ENCODE results near the gene SKI.
A peak's percentile ranks its signal among the peaks of the same experiment; 100 is the strongest.

Gene SKI

DNA sequence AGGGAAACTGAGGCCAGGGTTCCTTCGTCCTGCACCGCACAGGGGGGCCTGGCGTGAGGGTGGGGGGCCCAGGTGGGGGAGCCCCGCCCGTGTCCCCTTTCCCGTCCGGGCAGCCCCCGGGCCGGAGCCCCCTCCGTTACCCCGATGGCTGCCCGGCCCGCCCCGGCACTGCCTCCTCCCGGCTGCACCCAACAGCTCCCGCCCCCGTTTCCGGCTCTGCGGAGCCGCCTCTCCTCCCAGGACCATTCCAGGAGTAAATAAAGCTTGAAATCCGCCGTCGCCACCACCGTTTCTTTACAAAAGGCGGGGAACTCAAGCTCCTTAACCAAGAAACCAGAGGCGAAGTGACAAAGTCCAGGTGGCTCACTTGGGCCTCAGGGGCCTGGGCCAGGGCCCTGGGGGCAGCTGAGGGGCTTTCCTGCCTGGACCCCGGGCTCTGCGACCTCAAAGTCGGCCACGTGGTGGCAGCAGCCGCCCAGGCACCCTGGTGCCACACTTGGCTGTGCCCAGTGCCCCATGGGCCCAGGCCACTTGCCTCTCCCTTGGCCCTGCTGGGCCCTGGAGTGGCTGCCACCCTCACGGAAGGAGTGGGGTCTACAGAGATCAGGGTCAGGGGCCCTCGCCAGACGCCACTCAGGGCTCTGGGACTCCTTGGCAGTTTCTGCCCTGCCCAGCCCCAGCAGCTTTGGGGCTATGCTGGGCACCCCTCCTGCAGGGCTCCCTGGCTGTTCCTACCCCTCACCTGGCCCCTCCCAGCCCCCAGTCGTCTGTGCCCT is 33.0 kb upstream of the SKI start:
- peak; percentile 87 to 94 (median 92) for DNase-seq

DNA sequence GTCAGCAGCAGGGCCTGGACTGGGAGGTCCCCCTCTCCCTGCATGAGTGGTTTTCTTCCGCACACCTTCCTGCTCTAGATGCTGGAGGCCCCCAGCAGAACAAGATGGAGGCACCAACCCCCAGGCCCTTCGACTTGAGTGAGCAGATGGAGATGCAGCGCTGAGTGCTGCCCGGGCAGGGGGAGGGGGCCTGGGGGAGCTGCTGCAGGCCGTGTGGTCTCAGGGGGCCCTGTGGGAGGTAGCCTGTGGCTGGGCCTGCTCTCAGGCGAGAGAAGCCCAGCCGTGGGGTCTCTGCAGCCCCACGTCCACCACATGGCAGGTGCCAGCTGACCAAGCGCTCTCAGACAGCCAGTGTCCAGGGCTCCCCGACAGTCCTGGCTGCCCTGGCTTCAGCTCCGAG is 32.3 kb upstream of the SKI start:
- DNase-seq: no peak

DNA sequence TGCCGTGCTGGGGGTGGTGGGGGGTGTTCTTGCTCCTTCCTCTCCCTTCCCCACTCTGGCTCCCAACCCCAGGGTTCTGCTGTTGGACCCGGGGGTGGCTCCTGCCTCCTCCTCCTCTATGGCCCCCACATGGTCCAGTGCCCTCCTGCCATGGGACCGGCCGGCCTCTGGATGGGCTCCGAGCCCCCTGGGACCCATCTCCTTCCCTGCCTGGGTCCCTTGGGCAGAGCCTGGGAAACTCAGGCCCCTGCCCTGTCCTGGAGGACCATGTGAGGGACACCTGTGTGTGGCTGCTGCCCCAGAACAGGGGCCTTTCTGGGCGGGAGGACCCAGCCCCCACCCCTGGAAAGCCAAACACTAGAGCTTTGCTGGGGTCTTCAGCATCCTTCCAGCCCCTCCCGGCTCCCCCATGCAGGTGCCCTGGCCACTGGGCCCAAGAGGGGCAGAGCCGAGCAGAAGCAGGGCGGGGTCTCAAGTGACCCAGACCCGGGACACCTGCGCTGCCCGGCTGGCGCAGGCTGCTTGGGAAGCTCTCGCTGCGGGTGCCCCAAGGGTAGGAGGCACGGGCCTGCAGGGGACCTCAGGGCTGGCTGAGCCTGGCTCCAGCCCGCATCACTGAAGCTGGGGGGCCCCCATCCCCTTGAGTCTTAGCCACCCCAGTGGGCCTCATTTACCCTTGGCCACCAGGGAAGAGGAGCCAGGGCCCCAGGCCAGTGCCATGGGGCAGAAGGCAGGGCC is 31.0 kb upstream of the SKI start:
- no peak for DNase-seq

DNA sequence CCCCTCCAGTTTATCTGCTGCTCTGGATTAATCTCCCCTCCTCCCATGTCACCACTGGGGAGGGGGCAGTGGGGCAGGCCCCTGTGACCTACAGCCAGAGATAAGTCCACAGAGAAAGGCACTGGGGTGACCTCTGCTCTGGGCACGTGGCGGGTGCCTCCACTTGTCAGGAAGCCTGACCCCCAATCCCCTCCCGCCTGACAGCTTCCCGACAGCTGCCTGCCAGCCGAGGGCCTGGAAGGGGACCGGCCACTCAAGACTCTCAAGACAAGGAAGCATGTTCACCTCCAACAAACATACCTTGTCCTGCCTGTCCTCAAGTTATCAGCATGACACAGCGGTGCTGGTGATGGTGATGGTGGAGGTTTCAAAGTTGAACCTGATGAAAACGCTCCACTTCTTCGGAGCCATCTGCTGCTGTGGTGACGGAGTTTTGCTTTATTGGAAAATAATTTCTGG is 30.4 kb upstream of the SKI start:
- DNase-seq: no peak

DNA sequence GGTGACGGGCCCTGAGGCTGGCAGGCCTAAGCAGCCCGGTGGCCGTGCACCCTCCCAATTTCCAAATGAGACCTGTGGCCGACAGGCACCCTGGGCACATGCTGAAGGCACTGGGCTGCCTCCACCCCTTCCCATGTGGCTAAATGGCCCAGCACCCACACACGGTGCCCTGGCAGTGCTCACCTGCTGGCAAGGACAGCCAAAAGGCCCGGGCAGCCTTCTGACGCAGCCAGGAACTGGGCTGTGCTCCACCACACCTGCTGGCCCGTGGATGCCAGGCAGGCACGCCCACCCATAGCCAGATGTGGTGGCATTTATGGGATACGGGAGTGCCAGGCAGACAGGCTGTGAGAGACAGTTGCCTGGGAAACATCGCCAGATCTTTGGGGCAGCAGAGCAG is 29.5 kb upstream of the SKI start:
- DNase-seq: no peak

DNA sequence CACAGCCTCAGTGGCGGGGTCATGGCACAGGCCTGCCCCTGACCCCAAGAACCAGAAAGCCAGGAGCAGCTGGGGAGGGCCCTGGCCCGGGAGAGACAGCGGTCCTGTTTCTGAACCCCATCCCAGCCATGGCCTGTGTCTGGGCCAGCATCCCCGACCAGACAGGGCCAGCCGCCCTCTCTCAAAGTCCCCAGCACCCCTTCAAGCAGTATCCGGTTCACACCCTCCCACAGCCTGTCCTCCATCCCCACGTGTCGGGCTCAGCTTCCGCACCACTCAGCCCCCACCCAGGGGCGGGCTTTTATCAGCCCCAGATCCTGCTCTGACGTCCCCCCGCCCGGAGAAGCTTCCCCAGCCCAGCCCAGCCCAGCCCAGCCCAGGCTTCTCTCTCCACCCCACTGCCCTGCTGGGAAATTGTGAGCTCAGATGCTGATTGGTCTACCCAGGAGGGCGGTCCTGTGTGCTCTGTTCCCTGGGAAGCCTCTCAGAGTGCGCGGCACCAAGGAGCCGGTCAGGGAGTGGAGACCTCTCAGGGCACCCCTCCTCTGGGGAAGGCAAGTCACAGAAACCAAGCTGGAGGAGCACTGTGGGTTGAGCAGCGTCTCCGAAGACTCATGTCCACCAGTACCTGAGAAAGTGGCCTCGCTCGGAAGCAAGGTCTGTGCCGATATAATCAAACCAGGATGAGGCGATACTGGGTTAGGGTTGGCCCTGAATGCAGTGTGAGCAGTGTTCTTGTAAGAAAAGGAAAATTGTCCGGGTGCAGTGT is 28.9 kb upstream of the SKI start:
- peak; percentile 87 to 91 (median 88) for DNase-seq

DNA sequence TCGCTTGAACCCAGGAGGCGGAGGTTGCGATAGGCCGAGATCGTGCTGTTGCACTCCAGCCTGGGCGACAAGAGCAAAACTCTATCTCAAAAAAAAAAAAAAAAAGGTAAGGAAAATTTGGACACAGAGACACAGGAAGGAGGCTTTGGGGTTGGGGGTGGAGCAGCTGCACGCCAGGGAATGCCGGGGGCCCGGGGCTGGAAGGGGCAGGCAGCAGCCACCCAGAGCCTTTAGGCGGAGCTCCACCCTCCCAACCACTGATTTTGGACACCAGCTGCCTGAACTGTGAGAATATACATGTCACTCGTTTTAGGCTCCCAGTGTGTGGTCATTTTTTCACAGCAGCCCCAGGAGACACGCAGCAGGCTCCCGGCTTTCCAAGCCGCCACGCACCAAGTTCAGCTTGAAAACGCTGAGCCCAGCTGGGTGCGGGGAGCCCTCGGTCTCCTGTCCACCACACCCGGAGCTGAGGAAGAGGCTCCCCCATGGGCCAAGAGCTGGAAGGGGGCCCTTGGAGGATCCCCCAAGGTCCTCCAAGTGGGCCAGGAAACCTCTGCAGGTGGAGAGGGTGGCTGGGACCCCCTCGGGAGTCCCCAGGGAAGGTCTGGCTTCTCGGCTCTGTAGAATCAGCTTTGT is 27.7 kb upstream of the SKI start:
- DNase-seq: no peak

DNA sequence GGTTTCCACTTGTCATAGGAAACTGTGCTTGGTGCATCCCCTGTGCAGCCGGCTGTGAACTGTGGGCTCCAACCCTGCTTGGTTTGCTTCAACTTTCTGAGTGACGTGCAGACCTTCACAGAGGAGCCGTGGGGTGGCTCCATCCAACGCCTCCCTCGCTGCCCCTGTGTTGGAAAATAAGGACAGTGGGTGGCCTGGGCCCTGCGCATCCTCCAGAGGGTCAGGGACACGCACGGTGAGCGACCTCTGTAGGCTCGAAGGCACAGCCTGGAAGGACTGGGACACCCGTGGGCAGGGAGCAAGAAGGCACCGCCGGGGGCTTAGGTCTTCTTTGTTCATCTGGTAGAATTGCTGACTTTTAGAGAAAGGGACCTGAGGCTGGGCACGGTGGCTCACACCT is 27.1 kb upstream of the SKI start:
- DNase-seq: no peak

DNA sequence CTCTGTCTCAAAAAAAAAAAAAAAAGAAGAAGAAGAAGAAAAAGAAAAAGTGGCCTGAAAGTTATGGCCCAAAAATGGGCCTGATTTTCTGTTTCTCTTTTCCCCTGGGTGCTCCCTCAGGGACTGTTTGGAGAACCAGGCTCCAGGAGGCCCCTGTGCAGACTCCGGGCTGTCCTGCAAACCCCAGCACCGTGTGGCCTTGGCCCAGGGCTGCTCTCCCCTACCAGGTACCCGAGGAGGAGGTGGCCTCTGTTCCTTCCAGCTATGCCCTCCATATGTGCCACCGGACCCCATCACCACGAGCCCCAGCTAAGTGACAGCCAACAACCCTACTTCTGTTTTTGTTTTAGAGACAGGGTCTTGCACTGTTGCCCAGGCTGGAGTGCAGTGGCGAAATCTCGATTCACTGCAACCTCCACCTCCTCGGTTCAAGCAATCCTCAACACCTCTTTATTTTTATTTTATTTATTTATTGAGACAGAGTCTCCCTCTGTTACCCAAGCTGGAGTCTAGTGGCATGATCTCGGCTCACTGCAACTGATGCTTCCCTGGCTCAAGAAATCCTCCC is 26.0 kb upstream of the SKI start:
- no peak for DNase-seq

DNA sequence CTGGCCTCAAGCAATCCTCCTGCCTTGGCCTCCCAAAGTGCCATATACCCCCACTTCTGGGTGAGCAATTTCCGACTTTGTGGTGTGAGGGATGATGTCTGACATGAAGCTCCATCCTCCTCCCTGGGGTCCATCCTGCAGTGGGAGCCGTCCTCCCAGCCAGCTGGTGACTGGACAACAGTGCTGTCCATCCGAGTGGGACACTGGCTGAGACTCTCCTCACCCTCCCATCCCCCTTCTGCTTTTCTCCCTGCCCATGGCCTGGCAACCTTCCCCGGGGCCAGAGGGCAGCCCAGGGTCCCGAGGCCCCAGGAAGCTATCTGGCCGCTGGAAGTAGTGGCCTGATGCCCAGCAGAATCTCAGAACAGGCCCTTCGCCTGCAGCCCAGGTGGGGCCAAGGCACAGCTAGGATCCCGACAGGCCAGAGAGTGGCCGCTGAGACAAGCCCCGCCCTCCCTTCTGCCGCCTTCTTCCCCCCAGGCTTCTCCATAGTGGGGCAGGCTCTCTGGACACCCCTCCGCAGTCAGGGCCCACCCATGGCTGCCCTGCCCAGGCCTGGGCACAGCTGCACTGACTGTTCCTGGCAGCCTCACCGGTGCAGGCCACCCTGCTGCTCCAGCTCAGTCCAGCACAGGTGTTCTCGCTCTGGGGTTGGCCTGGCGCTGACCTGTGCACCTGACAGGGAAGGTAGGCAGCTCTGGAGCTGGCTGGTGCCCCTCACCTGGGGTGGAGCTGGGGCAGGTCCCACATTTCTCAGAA is 25.1 kb upstream of the SKI start:
- no peak for DNase-seq

DNA sequence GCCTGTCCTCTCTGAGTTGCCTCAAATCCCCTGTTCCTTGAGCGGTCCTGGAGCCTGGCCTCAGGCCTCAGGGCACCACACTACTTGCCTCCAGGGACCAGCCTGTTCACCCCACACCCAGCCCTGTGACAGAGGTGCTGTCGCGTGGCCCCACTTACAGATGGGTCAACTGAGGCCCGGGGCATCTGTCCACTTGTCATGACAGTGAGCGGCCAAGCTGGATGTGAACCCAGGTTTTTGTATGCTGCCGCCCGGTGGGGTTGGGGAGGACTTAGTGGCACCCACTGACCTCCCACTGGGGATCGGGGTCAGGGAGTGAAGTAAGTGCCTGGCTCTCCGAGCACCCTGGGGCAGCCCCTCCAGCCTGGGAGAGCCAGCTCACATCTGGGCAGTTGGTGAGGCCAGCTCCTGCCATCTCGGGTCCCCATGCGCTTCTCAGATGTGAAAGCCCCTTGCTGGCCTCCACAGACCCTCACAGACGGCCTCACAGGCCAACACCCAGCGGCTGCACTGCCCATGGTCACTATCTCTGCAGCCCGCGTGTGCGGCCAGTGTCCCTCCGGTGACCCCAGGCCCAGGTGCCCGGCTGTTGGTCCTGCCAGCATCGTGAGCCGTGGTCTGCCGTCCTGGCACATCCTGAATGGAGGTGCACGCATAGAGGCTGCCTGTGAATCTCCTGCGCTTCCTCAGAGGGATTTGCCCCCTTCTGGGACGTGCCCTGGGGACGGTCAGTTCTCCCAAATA is 24.3 kb upstream of the SKI start:
- DNase-seq: no peak

DNA sequence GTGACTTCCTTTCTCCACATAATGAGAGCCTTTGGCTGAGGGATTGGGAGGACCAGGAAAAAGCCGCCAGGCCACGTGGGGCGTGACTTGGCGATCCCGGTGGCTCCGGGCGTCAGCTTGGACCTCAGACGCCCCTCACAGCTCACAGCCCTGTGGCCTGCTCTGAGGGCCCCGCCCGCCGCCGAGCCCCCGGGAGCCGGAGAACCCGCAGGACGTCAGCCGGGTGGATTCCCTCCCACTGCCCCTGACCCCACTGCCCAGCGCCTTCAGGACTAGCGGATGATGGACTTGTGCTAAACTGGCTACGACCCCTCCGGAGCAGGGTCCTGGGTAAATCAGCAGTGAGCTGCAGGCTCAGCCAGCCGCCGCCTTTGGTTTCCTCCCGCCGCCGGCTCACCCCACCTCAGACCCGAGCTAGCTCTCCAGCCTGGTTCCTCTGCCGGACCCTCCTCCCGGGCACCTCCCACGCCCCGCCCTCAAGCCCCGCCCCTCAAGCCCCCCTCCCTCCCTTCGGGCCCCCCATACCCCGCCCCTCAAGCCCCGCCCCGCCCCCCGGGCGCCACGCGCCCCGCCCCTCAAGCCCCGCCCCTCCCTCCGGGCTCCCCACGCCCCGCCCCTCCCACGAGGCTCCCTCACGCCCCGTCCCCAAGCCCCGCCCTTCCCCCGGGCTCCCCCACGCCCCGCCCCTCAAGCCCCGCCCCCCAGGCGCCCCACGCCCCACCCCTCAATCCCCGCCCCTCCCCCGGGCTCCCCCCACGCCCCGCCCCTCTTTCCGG is 23.5 kb upstream of the SKI start:
- DNase-seq: peak in 1 of 3 donors; percentile 98

DNA sequence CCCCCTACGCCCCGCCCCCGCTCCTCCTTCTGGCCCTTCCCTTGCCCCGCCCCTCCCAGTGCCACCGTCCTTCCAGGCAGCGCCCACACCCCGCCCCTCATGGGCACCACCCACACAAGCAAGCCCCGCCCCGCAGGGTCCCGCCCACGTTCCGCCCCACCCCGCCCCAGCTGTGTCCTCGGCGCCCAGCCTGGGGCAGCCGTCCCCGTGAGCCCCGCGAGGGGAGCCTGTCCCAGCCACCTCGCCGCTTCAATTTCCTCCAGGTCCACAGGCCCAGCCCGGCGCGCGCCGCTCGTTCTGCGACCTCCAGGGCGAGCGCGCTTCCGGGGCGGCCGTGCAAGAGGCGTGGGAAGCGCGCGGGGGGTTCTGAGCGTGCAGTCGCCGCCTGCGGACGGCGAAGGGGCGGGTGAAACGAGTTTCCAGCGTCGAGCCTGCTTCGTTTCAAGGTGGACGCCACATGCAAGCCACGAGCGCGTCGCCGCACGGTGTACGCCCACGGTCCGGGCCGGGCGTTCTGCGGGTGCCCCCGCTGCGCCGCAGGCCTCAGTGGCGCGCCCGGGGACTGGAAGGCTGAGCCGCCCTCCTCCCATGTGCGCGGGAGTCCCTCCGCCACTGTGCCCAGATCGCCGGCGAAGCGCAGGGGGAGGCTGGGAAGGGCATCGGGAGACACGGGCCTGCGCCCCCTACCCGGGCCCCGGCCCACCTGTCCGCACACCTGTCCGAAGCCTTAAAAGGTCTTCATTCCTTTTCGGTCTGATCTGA is 22.7 kb upstream of the SKI start:
- peak in 2 of 3 donors; percentile 88 to 95 for DNase-seq

DNA sequence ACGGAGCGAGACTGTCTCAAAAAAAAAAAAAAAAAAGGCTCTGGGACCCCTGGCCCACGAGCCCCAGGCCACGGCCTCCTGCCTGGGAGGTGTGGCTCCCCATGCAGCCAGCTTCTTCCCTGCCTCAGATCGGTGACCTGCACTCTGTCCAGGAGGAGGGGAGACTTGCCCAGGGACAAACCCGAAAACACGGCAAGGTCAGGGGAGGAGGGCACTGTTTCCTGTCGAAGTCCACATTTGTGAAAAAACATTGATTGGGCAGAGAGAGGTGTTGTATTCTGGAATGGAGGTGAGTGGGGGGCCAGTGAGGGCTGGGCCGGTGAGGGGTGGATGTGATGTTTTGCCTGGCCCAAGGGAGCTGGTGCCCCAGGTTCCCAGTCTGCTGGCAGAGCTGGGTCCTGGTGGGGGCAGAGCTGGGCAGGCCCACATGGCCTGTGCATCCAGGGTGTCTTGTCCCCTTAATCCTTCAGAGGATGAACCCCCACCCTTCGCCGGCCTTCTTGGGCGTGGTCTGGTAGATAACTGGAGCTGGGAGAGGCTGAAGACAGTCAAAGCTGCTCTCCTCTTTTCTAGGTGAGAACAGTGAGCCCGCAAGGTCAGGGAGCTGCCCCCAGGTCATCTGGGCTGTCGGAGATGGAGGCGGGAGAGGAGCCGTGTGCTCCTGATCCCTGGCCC is 21.2 kb upstream of the SKI start:
- no peak for DNase-seq

DNA sequence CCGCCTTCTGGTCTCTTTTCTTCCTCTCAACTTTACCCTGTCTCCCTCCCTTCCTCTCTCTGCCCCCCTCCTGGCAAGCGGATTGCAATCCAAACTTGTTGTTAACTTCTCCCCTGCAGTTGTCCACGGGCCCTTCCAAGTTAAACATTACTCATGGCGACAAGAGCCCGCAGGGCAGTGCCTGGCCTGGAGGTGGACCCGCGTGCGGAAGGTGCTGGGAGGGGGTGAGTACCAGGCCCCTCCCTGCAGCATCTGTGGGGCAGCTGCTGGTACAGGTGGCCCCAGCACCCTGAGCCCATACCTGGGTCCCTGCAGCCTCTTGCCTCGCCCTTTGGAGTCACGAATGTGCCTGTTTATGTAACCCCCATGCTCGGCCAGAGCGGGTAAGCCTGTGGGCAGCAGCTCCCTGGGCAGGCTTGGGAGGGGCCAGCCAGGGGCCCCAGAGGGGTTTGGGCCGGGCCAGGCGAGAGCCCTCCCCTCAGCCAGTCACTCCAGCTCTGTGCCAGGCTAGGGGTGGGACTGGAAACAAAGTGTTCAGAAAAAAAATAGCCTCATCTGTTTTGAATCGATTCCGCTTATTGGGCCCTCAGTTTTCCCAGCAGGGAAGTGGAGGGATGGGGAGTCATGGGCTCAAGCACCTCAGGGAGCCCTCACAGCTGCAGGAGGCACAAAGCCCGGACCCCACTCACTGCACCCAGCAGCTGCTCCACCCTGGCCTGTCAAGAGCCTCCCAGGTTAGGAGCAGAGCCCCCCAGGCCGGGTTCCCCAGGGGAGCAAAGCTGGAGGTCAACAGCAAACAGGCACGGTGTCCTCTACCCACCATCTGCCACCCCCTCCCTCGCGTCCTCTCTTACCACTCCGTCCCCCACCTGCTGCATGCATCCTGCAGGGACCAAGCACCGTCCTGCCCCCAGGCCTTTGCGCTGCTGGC is 19.5 kb upstream of the SKI start:
- no peak for DNase-seq

DNA sequence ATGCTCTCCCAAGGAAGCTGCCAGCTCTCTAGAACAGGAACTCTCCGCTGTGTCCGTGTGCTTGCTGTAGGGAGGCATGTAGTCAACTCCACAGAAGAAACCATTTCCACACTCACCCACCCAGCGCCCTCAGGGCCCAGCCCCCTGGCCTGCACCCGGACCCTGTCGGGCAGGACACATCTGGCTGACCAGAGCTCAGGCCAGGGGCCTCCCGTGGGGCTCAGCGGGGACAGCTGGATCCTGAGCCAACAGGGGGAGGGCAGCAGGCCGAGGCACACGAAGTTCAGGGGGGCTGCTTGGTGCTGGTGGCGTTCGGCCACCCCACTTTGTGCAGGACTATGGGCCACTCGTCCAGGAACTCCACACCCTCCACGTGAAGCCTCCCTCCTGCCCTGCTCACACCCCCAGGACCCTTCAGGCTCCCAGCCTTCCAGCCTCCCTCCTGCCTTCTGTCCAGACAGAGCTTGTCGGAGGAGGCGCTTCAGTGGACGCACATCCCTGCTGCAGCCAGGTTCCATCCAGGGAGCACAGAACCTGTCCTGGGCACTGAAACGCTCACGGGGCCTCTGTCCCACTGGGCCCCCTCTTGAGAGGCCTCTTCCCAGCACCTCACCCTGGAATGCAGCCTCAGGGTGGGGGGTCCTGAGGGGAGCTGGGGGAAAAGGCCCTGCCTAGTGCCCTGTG is 18.6 kb upstream of the SKI start:
- DNase-seq: no peak

DNA sequence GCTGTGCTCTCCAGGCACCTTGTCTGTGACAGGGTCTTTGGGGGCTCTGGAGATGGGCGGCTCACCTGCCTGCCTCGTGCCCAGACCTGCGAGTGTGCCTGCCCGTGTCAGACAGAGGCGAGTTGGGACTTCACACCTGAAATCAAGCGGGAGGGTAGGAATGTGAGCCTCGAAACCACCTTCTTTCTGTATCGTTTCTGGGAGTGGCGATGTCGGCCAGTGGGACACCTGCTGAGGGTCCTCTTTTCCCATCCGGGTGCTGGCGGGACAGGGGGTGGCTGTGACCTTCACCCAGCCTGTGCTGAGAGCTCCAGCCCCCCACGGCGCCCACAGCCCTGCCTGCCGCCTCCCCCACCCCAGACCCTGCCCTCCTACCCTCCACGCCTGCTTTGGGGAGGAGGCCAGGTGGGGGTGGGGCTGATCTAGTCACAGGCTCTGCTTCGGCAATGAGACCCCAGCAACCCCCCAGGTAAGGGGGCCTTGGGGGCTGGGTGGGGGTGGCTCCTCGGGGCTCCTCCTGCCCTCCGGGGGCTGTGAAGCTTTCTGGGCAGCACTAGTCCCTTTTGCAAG is 17.9 kb upstream of the SKI start:
- no peak for DNase-seq

Measured in suppressor macrophage treated with lipopolysaccharide for 1 hour (primary cell).